ENCODE data around the gene INO80B. TPM values are rescaled to one million over a fixed set of nuclear protein-coding genes. Genes with fewer than 3 reads are reported as not detected.

INO80B gene
- total and polyA plus RNA-seq, 9 donors, result 9.4 to 60.9 (median 48.6) TPM

- Histone ChIP-seq H3K27ac (no peak overlapping the region), H3K4me1 (ENCODE audit: insufficient read depth) (peaks cover 5% of the 10 kb centered on the region), H3K9me3 (no peaks in the 10 kb centered on the region), H3K36me3 (no peaks in the 10 kb centered on the region), H3K27me3 (no peaks in the 10 kb centered on the region), H3K4me3 (no peak overlapping the region)
- WGBS, 3 donors, result 93 to 96% (median 95%) methylated on average over 14 of the region's 14 CpGs
- DNase-seq, result peak in 1 of 5 donors; percentile 30
- intact Hi-C loops (cut with DNase I), result loop anchor here in 1 of 4 donors (10.0 kb wide), 1 partner anchor 79 kb away; no protein-coding TSS in a partner anchor
- TF ChIP-seq POLR2A (IDR thresholded peaks at IDR 0.05), result no peak
- TF ChIP-seq CTCF (IDR thresholded peaks at IDR 0.05), result no peak
- TF ChIP-seq EP300 (IDR thresholded peaks at IDR 0.05), result no peak
Observed at GRCh38 chr2:74505448-74506246, 50.8 kb downstream of the INO80B start.

DNA sequence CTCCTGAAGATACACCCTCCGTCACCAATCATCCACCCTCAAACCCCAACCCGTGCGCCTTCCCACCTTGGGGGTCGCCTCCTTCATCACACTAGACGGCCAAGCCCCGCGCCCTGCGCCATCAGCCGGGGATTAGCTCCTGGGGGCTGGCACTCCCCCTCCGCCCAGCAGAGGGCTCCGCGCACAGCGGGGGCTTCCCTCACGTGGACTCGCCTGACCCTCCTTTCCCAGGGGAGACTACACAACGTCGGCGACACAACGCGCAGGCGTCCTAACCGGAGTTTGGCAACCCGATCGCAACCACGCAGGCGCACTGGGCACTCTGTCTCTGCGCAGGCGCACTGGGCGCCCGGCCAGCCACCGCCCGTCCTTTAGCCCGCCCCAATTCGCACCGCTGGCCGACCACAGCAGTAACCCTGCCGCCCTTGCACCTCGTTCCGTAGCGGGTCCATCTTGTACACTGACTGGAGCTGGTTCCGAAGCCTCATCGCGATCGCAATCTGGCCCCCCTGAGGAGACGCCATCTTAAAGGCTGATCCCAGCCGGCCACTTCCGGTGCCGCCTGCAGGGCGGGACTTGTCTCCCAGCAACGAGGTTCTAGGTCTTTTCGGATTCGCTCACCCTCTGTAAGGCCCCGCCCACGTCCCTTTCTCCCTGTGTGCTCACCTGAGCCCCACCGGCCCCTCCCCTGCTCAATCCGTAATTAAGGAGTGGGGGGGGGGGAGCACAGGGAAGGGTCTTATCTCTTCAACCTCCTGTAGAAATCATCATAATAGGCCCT is 52.4 kb downstream of the INO80B start, which contains the start of gene PCGF1:
Gene PCGF1 (minus strand): TSS at position 551 of the 781 bp plus-strand sequence. CDS start 27 bp downstream, at position 524.
- WGBS, 3 donors, result 0 to 2% (median 1%) methylated on average over 56 of the region's 56 CpGs
- Histone ChIP-seq H3K4me1 (ENCODE audit: insufficient read depth) (peaks cover 5% of the 10 kb centered on the region), H3K27me3 (no peaks in the 10 kb centered on the region)

More for the DNA sequence above, 52.4 kb downstream of the INO80B start, which contains the start of gene PCGF1:
- peak; percentile 99 to 100 (median 100) for DNase-seq
- Histone ChIP-seq H3K27ac (peak within 1 kb of the TSS; percentile 98 to 99), H3K4me3 (peak within 1 kb of the TSS; percentile 71), H3K9me3 (no peaks in the 10 kb centered on the region), H3K36me3 (no peaks in the 10 kb centered on the region)
- TF ChIP-seq CTCF (IDR thresholded peaks at IDR 0.05) (peak in 2 of 3 donors; percentile 19 to 37), EP300 (IDR thresholded peaks at IDR 0.05) (no peak), POLR2A (IDR thresholded peaks at IDR 0.05) (peak; percentile 22)
- intact Hi-C loops (cut with DNase I), result loop anchor here in 1 of 4 donors (10.0 kb wide), 1 partner anchor 77 kb away; no protein-coding TSS in a partner anchor

Other genes with a start within 250 kb of the INO80B start
- gene SLC4A5, start 111.7 kb upstream of the INO80B start, total RNA-seq, result 1 to 10 TPM; 1.5 to 6.3 (median 2.7) TPM
- gene SLC4A5, start 111.7 kb upstream of the INO80B start, polyA plus RNA-seq, result 1 to 10 TPM; 1.1 to 1.4 TPM
- gene DCTN1, start 74.8 kb upstream of the INO80B start, total RNA-seq, result 100 to 1,000 TPM in 5 of 7 donors, 10 to 100 TPM in 2; 58.5 to 127 (median 111) TPM
- 100 to 1,000 TPM in 1 of 2 donors, 10 to 100 TPM in 1; 59.5 to 108 TPM for gene DCTN1, start 74.8 kb upstream of the INO80B start, polyA plus RNA-seq
- 1 to 10 TPM; 1.3 to 9.9 (median 4.5) TPM for gene C2orf81, start 33.5 kb upstream of the INO80B start, total RNA-seq
- gene C2orf81, start 33.5 kb upstream of the INO80B start, polyA plus RNA-seq, result 1 to 10 TPM in 1 of 2 donors, under 1 TPM in 1; 0.85 to 5.1 TPM
- 10 to 100 TPM in 6 of 7 donors, 1 to 10 TPM in 1; 8.8 to 41.6 (median 16.2) TPM for gene WDR54, start 33.4 kb upstream of the INO80B start, total RNA-seq
- 10 to 100 TPM in 1 of 2 donors, 1 to 10 TPM in 1; 8.6 to 22.4 TPM for gene WDR54, start 33.4 kb upstream of the INO80B start, polyA plus RNA-seq
- 10 to 100 TPM in 5 of 7 donors, 1 to 10 TPM in 2; 1.6 to 30.9 (median 12.2) TPM for gene RTKN, start 13.2 kb upstream of the INO80B start, total RNA-seq
- gene RTKN, start 13.2 kb upstream of the INO80B start, polyA plus RNA-seq, result 1 to 10 TPM; 8.6 TPM
- 10 to 100 TPM; 61.9 to 93.8 (median 73.3) TPM for gene WBP1, start 3.4 kb downstream of the INO80B start, total RNA-seq
- gene WBP1, start 3.4 kb downstream of the INO80B start, polyA plus RNA-seq, result 100 to 1,000 TPM in 1 of 2 donors, 10 to 100 TPM in 1; 52.4 to 114 TPM
- gene MOGS, start 10.3 kb downstream of the INO80B start, total RNA-seq, result 10 to 100 TPM; 26.3 to 38.6 (median 36.0) TPM
- 10 to 100 TPM; 20.4 to 24.6 TPM for gene MOGS, start 10.3 kb downstream of the INO80B start, polyA plus RNA-seq
- 100 to 1,000 TPM in 1 of 7 donors, 10 to 100 TPM in 6; 21.9 to 105 (median 85.1) TPM for gene MRPL53, start 17.6 kb downstream of the INO80B start, total RNA-seq
- gene MRPL53, start 17.6 kb downstream of the INO80B start, polyA plus RNA-seq, result 10 to 100 TPM; 13.1 to 60.1 TPM
- gene CCDC142, start 27.9 kb downstream of the INO80B start, total RNA-seq, result 10 to 100 TPM; 13.1 to 31.1 (median 23.4) TPM
- gene CCDC142, start 27.9 kb downstream of the INO80B start, polyA plus RNA-seq, result 1 to 10 TPM; 3.7 to 8.7 TPM
- gene TTC31, start 28.0 kb downstream of the INO80B start, total RNA-seq, result 10 to 100 TPM; 15.1 to 21.7 (median 15.7) TPM
- gene TTC31, start 28.0 kb downstream of the INO80B start, polyA plus RNA-seq, result 10 to 100 TPM; 12.9 to 18.0 TPM
- 1 to 10 TPM in 1 of 7 donors, under 1 TPM in 3, not detected in 3; 0.15 to 1.2 (median 0.28) TPM for gene LBX2, start 44.5 kb downstream of the INO80B start, total RNA-seq
- under 1 TPM in 1 of 2 donors, not detected in 1; 0.15 TPM for gene LBX2, start 44.5 kb downstream of the INO80B start, polyA plus RNA-seq
- 10 to 100 TPM in 5 of 7 donors, 1 to 10 TPM in 2; 9.3 to 24.3 (median 12.2) TPM for gene PCGF1, start 52.6 kb downstream of the INO80B start, total RNA-seq
- 10 to 100 TPM; 14.9 to 23.4 TPM for gene PCGF1, start 52.6 kb downstream of the INO80B start, polyA plus RNA-seq
- not detected for gene TLX2, start 59.4 kb downstream of the INO80B start, total RNA-seq
- not detected for gene TLX2, start 59.4 kb downstream of the INO80B start, polyA plus RNA-seq
- gene DQX1, start 71.1 kb downstream of the INO80B start, total RNA-seq, result 1 to 10 TPM in 1 of 7 donors, under 1 TPM in 2, not detected in 4; 0.20 to 1.1 (median 0.24) TPM
- gene DQX1, start 71.1 kb downstream of the INO80B start, polyA plus RNA-seq, result under 1 TPM in 1 of 2 donors, not detected in 1; 0.06 TPM
- 100 to 1,000 TPM in 1 of 7 donors, 10 to 100 TPM in 6; 57.1 to 101 (median 70.4) TPM for gene AUP1, start 74.6 kb downstream of the INO80B start, total RNA-seq
- gene AUP1, start 74.6 kb downstream of the INO80B start, polyA plus RNA-seq, result 10 to 100 TPM; 65.8 to 87.1 TPM
- 10 to 100 TPM; 28.7 to 47.6 (median 36.4) TPM for gene HTRA2, start 74.8 kb downstream of the INO80B start, total RNA-seq
- gene HTRA2, start 74.8 kb downstream of the INO80B start, polyA plus RNA-seq, result 10 to 100 TPM; 37.5 to 38.9 TPM
- gene LOXL3, start 98.9 kb downstream of the INO80B start, total RNA-seq, result 1 to 10 TPM; 2.3 to 5.9 (median 4.4) TPM
- 1 to 10 TPM; 3.7 to 8.5 TPM for gene LOXL3, start 98.9 kb downstream of the INO80B start, polyA plus RNA-seq
- gene DOK1, start 99.6 kb downstream of the INO80B start, total RNA-seq, result 10 to 100 TPM in 6 of 7 donors, 1 to 10 TPM in 1; 9.4 to 16.0 (median 13.6) TPM
- gene DOK1, start 99.6 kb downstream of the INO80B start, polyA plus RNA-seq, result 10 to 100 TPM in 1 of 2 donors, 1 to 10 TPM in 1; 6.5 to 11.8 TPM
- gene M1AP, start 193.2 kb downstream of the INO80B start, total RNA-seq, result under 1 TPM in 4 of 7 donors, not detected in 3; 0.36 to 0.50 (median 0.45) TPM
- under 1 TPM; 0.42 to 0.72 TPM for gene M1AP, start 193.2 kb downstream of the INO80B start, polyA plus RNA-seq
- gene SEMA4F, start 199.2 kb downstream of the INO80B start, total RNA-seq, result 10 to 100 TPM in 3 of 7 donors, 1 to 10 TPM in 4; 6.2 to 13.5 (median 7.4) TPM
- gene SEMA4F, start 199.2 kb downstream of the INO80B start, polyA plus RNA-seq, result 1 to 10 TPM; 3.8 to 6.9 TPM

Data from ovary (tissue), 9 donors.